ENCODE results near the gene AP1G2.
A peak's percentile ranks its signal among the peaks of the same experiment; 100 is the strongest.
"Not testable (repeated sequence)": the region's sequence is repeated elsewhere in the genome, so short reads cannot be mapped to it uniquely, and the experiment has no call there.

Gene AP1G2

GRCh38 chr14:23590198-23590597 lies 22.6 kb upstream of the AP1G2 start:
- no peak for DNase-seq

GRCh38 chr14:23589606-23590005 lies 22.0 kb upstream of the AP1G2 start:
- DNase-seq, result no peak

- DNase-seq, result peak; percentile 83
These were observed 21.4 kb upstream of the AP1G2 start for GRCh38 chr14:23588884-23589598.

GRCh38 chr14:23584527-23585203 lies 17.1 kb upstream of the AP1G2 start:
- not testable (repeated sequence) for DNase-seq

GRCh38 chr14:23583761-23584526 lies 16.4 kb upstream of the AP1G2 start:
- not testable (repeated sequence) for DNase-seq

- no peak for DNase-seq
These were observed 15.5 kb upstream of the AP1G2 start for GRCh38 chr14:23582906-23583760.

GRCh38 chr14:23580948-23581281 lies 13.3 kb upstream of the AP1G2 start:
- DNase-seq, result no peak

GRCh38 chr14:23580152-23580926 lies 12.7 kb upstream of the AP1G2 start:
- DNase-seq, result no peak

- no peak for DNase-seq
These were observed 12.1 kb upstream of the AP1G2 start for GRCh38 chr14:23579739-23580138.

- no peak for DNase-seq
These were observed 11.7 kb upstream of the AP1G2 start for GRCh38 chr14:23579311-23579630.

GRCh38 chr14:23578560-23579310 lies 11.1 kb upstream of the AP1G2 start, which contains the start of gene JPH4:
Gene JPH4, minus strand, starts transcription at chr14:23578790. Its CDS starts 1,337 bp downstream, at chr14:23577453.
- no peak for DNase-seq

GRCh38 chr14:23577710-23578392 lies 10.3 kb upstream of the AP1G2 start:
- no peak for DNase-seq

- no peak for DNase-seq
These were observed 9.6 kb upstream of the AP1G2 start for GRCh38 chr14:23577004-23577681.

GRCh38 chr14:23573384-23574015 lies 5.9 kb upstream of the AP1G2 start:
- no peak for DNase-seq

- DNase-seq, result no peak
These were observed 5.2 kb upstream of the AP1G2 start for GRCh38 chr14:23572836-23573235.

GRCh38 chr14:23572524-23572828 lies 4.9 kb upstream of the AP1G2 start:
- DNase-seq, result no peak

- DNase-seq, result no peak
These were observed 4.3 kb upstream of the AP1G2 start for GRCh38 chr14:23571701-23572523.

GRCh38 chr14:23570806-23571483 lies 3.4 kb upstream of the AP1G2 start:
- no peak for DNase-seq

Data from CD4-positive, alpha-beta T cell treated with Interleukin-21 for 1 hour (primary cell).